ENCODE results near the gene COX6B1.
"Not testable (repeated sequence)": the region's sequence is repeated elsewhere in the genome, so short reads cannot be mapped to it uniquely, and the experiment has no call there.

The COX6B1 gene

DNA sequence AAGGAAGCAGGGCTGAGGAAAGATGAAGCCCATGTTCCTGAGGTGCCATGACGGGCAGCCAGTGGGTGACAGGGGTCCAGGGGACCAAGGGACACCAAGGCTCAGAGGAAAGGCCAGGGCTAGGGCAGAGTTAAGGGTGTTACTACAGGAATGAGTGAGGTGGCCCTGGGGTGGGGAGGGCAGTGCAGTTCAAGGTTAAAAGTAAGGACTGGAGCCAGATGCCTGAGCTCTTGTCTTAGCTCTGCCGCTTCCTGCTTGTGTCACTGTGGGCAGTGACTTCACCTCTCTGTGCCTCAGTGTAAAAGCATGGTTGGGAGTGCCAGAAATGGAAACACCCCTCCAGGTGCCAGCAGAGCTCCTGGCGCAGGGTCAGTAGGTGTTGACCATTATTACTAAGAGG is 11.5 kb upstream of the COX6B1 start:
- no peak for DNase-seq

DNA sequence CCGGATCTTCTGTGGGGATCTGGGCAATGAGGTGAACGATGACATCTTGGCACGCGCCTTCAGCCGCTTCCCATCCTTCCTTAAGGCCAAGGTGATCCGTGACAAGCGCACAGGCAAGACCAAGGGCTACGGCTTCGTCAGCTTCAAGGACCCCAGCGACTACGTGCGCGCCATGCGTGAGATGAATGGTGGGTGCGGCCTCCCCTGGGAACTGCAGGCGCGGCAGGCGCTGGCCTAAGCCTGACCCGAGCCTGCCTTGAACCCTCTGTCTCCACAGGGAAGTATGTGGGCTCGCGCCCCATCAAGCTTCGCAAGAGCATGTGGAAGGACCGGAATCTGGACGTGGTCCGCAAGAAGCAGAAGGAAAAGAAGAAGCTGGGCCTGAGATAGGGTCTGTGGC is 11.0 kb upstream of the COX6B1 start:
- no peak for DNase-seq

DNA sequence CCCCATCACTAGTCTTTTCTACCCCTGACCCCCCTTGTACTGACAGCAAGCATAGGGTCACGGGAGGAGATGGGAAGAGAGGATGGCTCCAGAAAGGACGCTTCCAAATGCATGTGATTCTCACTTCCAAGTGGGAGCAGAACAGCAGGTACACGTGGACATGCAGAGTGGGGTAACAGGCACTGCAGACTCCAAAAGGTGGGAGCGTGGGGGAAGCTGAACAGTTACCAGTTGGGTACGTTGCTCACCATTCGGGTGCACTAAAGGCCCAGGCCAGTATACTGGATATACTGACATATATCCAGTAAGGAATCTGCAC is 8.8 kb upstream of the COX6B1 start:
- no peak for DNase-seq

DNA sequence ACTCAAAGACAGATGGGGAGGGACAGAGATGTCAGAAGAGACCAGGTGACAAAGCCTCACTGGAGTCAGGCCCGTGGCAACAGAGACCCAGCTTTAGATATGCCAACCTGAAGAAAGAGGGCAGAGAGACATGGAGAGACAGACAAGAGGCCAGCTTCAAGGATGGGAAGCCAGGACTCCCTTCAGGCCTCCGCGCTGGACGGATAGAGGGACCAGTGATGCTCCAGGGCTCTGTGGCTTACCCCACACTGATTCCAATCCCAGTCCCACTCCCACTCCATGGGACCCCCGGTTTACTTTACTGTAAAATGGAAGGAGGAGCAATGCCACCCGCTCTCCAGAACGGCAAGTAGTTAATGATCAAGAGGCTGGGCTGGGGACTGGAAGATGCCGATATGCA is 8.3 kb upstream of the COX6B1 start:
- DNase-seq = no peak

DNA sequence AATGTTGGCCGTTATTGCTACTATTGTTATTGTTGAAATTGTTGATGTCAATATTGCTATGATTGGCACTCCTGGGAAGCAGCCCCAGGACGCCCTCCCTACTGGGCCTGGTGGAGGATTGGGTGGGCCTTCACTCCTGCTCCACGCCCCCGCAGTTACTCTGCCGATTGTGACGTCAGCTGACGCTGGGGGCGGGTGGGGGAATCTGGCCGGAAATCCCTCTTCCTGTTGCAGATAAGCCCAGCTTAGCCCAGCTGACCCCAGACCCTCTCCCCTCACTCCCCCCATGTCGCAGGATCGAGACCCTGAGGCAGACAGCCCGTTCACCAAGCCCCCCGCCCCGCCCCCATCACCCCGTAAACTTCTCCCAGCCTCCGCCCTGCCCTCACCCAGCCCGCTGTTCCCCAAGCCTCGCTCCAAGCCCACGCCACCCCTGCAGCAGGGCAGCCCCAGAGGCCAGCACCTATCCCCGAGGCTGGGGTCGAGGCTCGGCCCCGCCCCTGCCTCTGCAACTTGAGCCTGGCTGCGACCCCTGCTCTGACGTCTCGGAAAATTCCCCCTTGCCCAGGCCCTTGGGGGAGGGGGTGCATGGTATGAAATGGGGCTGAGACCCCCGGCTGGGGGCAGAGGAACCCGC is 6.5 kb upstream of the COX6B1 start, which contains the start of gene ETV2:
TSS of gene ETV2 (plus strand) at position 231 of the 637 bp plus-strand sequence. CDS start 716 bp downstream, outside the sequence.
- DNase-seq = peak; percentile 46 to 65

DNA sequence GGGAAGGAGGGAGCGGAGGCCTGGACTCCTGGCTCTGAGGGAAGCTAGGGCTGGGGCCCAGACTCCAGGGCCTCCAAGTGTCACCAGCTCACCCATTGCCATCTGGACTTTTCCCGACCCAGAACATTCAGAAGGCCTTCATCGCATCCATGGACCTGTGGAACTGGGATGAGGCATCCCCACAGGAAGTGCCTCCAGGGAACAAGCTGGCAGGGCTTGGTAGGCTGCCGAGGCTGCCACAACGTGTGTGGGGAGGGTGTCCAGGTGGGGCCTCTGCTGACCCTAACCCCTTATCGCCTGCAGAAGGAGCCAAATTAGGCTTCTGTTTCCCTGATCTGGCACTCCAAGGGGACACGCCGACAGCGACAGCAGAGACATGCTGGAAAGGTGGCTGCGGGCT is 5.8 kb upstream of the COX6B1 start:
- DNase-seq = no peak

DNA sequence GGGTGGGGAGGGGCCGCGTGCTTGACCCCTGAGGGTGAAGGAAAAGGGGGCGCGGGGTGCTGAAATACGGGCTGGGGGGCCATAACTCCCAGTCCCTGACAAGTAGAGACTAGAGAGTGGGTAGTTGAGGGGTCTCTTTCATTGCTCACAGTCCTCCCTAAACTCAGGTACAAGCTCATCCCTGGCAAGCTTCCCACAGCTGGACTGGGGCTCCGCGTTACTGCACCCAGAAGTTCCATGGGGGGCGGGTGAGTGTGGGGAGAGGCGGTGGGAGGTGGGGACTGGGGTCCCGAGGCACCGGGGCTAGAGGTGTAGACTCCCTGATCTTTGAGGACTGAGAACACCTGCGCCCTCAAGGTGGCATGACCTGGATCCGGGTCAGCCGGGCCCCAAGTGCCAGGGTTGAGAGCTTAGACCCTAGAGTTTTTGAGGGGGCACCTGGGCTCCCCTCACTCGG is 5.3 kb upstream of the COX6B1 start:
- DNase-seq = no peak

DNA sequence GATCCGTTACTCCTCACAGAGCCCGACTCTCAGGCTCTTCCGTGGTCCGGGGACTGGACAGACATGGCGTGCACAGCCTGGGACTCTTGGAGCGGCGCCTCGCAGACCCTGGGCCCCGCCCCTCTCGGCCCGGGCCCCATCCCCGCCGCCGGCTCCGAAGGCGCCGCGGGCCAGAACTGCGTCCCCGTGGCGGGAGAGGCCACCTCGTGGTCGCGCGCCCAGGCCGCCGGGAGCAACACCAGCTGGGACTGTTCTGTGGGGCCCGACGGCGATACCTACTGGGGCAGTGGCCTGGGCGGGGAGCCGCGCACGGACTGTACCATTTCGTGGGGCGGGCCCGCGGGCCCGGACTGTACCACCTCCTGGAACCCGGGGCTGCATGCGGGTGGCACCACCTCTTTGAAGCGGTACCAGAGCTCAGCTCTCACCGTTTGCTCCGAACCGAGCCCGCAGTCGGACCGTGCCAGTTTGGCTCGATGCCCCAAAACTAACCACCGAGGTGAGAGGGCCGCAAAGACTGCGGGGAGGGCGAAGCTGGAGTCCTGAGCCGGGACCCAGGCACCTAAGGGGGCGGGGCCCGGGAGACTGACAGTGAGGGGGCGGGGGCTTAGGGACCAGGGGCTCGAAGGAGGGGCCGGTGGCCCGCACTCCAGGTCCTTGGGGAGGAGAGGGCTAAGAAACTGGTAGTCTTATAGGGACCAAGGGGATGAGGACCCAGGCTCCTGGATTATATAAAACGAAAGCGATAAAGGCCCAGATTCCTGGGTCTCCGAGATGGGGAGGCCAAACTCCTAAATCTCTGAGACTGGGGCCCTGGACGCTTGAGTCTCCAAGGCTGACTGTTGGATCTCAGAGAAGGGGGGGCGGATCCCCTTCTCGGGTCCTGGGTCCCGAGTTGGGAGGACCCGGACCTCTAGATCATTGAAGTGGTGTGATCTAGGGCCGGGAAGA is 4.6 kb upstream of the COX6B1 start:
- peak; percentile 78 to 87 for DNase-seq

DNA sequence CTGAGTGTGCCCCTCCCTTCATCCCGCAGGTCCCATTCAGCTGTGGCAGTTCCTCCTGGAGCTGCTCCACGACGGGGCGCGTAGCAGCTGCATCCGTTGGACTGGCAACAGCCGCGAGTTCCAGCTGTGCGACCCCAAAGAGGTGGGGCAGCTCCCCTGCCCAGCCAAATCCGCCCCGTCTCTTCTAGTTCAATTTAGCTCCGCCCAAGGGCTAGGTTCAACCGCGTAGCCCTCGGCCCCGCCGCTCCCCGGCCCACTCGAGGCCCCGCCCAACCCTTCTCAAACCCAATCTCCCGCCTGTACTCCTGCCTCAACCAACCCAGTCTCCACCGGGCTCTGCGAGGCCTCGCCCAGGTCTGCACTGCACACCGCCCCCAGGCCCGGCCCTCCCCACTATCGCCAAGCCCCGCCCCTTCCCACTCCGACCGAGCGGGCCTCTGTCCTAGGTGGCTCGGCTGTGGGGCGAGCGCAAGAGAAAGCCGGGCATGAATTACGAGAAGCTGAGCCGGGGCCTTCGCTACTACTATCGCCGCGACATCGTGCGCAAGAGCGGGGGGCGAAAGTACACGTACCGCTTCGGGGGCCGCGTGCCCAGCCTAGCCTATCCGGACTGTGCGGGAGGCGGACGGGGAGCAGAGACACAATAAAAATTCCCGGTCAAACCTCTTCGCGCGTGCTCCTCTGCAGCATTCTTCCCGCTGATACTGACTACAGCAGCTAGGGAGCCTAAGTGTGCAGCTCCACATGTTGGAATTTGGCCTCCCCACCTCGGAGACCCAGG is 3.7 kb upstream of the COX6B1 start:
- DNase-seq = peak; percentile 97 to 98

DNA sequence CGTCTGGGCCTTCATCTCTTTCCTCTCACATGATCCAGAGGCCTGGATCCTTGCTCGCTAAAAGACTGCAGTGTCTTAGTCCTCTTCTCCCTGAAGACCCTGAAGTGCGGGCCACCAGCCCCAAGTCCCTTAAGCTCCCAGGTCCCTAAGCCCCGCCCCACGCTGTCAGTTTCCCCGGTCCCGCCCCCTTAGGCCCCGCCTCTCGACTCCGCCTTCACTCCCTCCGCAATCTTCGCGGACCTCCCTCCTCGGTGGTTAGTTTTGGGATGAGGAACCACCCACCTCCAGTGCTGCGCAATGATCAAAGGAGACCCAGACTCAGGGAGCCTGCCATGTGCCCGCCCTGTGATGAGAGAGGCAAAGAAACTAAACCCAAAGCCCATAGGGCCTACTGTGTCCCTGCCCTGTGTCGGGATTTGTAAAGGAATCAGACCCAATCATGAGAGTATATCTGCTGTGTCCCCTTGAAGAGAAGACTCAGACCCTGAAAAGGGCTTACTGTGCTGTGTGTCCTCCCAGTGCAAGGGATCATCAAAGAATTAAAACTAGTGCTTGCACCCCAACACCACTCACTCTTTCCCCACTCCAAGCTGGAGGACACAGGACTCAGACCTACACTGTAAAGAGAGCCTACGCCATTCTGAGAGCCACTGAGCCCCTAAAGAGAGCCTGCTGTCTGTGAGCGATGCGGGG is 3.0 kb upstream of the COX6B1 start:
- peak; percentile 67 to 79 for DNase-seq

DNA sequence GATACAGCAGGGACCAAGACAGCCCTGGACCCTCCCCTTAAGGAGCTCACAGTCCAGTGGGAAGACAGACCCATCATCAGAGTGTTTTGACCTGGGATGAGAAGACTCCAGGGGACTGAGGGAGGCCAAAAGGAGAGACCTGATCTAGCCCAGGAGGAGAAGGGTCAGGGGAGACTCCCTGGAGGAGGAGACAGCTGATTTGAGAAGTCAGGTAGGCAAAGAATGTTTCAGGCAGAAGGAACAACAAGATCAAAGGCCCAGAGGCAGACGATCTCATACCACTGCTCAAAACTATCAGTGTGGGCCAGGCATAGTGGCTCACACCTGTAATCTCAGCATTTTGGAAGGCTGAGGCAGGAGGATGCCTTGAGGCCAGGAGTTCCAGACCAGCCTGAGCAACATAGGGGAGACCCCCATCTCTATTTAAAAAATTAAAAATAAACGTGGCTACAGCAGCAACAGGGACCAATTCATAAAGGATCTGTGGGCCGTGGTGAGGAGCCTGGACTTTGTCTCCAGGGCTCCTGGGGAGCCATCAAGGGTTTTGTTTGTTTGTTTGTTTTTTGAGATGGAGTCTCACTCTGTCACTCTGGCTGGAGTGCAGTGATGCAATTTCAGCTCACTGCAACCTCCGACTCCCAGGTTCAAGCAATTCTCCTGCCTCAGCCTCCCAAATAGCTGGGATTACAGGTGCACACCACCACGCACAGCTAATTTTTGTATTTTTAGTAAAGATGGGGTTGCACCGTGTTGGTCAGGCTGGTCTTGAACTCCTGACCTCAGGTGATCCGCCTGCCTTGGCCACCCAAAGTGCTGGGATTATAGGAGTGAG is 2.2 kb upstream of the COX6B1 start:
- DNase-seq = no peak

DNA sequence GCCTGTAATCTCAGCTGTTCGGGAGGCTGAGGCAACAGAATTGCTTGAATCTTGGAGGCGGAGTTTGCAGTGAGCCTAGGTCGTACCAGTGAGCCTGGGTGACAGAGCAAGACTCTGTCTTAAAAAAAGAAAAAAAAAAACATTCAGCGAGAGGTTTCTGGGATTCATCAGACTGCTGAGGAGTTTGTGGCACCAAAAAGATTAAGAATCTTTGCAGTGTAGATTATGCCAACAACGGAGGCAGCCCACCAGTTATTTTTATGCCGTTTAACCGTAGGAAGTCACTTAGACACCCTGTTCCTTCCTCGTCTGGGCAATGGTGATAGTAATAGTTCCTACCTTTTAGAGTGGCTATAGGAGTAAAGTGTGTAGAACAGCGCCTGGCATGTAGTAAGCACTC is 2.5 kb downstream of the COX6B1 start:
- DNase-seq = no peak

DNA sequence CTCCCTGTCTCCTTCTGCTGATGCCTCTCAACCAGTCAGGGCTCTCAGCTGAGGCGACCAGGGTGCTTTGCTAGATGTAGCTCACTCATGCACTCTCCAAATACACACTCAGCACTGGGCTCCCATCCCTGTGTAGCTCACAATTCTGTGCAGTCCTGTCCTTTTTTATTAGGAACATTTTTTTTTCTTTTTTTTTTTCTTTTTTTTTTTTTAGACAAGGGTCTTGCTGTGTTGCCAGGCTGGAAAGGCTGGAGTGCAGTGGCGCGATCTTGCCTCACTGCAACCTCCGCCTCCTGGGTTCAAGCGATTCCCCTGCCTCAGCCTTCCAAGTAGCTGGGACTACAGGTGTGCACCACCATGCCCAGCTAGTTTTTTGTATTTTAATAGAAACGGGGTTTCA is 6.7 kb downstream of the COX6B1 start:
- not testable (repeated sequence) for DNase-seq

DNA sequence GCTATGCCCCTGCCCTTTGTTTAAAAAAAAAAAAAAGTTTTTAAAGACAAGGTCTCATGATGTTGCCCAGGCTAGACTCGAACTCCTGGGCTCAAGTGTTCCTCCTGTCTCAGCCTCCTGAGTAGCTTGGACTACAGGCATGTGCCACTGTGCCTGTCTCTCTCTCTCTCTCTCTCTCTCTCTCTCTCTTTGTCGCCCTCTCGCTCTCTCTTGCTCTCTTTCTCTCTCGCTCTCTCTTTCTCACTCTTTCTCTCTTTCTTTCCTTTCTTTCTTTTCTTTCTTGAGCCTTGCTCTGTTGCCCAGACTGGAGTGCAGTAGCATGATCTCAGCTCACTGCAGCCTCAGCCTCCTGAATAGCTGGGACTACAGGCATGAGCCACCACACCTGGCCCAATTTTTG is 7.5 kb downstream of the COX6B1 start:
- DNase-seq = no peak

DNA sequence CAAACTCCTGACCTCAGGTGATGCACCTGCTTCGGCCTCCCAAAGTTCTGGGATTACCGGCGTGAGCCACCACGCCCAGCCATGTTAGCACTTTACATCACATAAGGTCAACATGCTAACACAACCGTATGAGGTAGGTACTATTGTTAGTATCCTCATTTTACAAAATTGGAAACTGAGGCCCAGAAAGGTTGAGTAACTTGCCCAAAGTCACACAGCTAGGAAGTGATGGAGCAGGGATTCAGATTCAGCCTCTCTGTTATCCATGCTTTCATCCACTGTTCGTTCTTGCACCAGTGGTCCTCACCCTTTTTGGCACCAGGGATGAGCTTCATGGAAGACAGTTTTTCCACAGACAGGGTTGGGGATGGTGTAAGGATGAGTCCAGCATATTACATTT is 8.6 kb downstream of the COX6B1 start:
- no peak for DNase-seq

DNA sequence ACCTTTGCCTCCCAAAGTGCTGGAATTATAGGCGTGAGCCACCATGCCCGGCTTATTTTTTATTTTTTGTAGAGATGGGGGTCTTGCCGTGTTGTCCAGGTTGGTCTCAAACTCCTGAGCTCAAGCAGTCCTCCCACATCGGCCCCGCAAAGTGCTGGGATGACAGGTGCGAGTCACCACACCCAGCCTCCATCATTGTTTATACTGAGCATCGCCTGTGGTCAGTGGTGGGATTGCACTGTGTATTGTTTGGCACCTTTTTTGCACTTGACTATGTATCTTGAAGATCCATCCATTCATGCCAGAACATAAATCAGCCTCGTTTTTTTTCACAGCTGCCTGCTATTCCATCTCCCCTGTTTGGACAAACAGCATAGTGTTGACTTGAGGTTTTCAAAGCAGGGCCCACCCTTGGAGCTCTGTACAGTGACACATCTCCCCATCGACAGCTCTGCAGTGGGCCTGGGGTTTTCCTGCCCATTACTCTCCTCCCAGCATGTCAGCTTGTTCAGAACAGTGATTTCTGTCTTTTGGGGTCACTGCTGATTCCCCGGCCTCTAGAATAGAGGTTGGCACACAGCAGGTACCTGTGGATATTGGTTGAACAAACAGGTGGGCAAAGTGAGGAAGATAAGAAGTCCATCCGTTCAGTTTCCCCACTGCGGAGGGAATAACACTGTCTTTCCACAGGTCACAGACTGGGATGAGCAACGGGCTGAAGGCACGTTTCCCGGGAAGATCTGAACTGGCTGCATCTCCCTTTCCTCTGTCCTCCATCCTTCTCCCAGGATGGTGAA is 10.0 kb downstream of the COX6B1 start:
- DNase-seq = no peak

DNA sequence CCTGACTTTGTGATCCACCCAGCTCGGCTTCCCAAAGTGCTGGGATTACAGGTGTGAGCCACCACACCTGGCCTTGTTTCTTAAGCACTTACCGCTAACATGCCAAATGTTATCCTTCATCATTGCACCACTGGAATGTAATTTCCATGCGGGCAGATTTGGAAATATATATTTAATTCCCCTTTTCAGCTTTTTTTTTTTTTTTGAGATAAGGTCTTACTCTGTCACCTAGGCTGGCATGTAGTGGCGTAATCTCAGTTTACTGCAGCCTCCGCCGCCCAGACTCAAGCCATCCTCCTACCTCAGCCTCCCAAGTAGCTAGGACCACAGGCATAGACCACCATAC is 13.8 kb downstream of the COX6B1 start:
- DNase-seq = no peak

DNA sequence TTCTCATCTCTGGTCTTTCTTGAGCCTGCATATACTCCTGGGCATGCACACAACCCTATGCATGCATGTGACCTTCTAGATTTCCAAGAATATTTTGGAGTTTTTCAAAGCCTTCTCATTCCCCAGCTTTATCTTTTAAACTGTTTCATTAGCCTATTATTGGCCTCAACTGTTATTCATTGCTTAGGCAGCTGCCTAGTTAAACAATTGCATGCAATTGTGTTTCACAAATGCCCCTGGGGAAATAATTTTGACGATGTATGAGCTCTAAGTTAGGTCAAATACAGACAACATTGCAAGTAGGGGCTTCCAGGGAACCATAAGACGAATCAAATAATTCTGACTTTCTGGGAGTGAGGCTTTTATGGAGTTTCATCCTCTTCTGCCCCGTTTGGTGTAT is 15.9 kb downstream of the COX6B1 start:
- DNase-seq = no peak

DNA sequence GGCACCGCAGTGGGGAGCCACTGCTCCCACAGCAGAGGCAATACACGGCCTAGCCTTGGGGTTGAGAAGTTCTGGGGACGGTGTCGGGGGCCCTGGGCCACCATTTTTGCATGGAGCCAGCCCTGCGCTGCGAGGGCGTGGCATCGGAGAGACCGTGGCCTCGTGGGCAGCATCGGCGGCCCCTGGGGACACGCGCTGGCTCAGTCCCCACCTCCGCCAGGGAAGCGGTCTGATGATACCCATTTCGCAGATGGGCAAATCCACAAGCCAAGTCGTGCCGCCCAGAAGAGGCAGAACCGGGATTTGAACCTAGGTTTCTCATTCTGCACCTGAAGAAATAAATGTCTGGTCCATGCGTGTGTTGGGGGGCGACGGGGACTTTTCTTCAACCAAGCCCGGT is 17.0 kb downstream of the COX6B1 start:
- DNase-seq = no peak

DNA sequence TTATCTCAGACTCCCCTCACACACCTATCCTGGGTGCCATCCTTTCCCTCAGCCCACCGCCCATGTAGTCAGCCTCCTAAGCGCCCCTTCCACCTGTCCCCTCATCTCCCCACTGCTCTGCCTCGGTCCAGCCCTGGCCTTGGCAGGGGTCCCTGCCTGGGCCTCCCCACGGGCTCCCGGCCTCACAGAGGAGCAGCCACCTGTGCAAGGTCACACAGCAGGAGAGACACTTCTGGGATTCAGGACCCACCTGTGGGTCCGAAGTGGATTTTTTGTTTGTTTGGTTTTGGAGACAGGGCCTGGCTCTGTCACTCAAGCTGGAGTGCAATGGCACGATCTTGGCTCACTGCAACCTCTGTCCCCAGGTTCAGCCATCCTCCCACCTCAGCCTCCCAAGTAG is 17.5 kb downstream of the COX6B1 start:
- DNase-seq = no peak

DNA sequence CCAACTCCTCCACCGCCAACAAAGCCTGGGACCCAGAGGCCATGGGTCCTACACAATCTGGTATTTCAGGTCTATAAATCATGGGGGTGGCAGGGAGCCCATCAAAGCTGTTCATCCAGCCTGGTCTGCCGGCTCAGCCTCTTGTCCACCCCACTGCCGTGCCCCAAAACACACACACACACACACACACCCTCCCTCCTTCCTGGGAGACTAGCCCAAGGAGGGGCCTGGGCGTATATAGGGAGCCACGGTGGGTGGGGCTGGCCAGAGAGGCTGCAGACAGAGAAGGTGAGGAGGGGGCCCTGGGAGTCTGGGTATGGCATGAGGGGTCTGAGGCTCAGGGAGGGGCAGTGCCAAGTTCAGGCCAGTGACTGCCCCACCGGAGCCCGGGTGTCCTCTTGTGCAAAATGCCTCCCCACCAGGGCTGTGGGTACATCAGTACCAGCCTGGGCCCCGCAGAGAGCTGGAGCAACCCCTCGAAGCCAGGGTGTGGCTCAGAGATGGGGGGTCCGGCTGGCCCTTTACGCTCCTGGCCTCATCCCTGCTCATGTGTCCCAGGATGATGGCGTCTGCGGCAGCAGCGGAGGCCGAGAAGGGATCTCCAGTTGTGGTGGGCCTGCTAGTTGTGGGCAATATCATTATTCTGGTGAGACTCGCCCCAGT is 18.3 kb downstream of the COX6B1 start, which contains the start of gene UPK1A:
TSS of gene UPK1A (plus strand) at position 267 of the 663 bp plus-strand sequence. CDS start at position 563, 296 bp downstream.
- no peak for DNase-seq

Measured in CD4-positive, alpha-beta T cell treated with Interferon alpha-2 for 1 hour (primary cell).